Omental fat pad (tissue), 4 donors: ENCODE results near the gene ZGPAT. TPM values are rescaled to one million over a fixed set of nuclear protein-coding genes. Genes with fewer than 3 reads are reported as not detected.

Source experiments
- ATAC-seq: fragments of 150-250 bp; one replicate; pipeline ENCODE4 v1.9.1; 2016; ENCODE audit warnings: mild to moderate bottlenecking, moderate library complexity; ENCODE audit not compliant: low FRiP score
- DNase-seq: peaks from one replicate; pipeline ENCODE4 v3.0.0-alpha.2; 2019; ENCODE audit warnings: low spot score
- CTCF ChIP-seq, 3 donors: fragments of 450-650 bp; IDR thresholded peaks; one replicate each; pipeline ENCODE4 v1.5.1; 2016 to 2017; ENCODE audit warnings: antibody characterized with exemption in 3 of 3, mild to moderate bottlenecking in 3 of 3, moderate library complexity in 2 of 3
- total RNA-seq, 4 donors: library from RNA; depleted of rRNA; stranded (reverse); fragments of >200 nt; gene quantifications; one replicate each; pipeline ENCODE4 v1.1.0, GENCODE V29; 2016

The ZGPAT gene
- total RNA-seq, 4 donors from 2014 or later = 13.2 to 34.5 (median 20.6) TPM

- TF ChIP-seq CTCF (IDR thresholded peaks at IDR 0.05) = no peak
- no peak for DNase-seq
- ATAC-seq = no peak
Measured at GRCh38 chr20:63748070-63748933, 40.5 kb downstream of the ZGPAT start.

- no peak for ATAC-seq
- DNase-seq = no peak
- no peak for TF ChIP-seq CTCF (IDR thresholded peaks at IDR 0.05)
Measured at GRCh38 chr20:63748934-63749270, 41.1 kb downstream of the ZGPAT start.

GRCh38 chr20:63749597-63750508, 42.0 kb downstream of the ZGPAT start:
- DNase-seq (no peak), ATAC-seq (no peak)
- TF ChIP-seq CTCF (IDR thresholded peaks at IDR 0.05) = no peak

- no peak for TF ChIP-seq CTCF (IDR thresholded peaks at IDR 0.05)
- DNase-seq (no peak), ATAC-seq (no peak)
Measured at GRCh38 chr20:63750807-63751470, 43.1 kb downstream of the ZGPAT start.

- ATAC-seq (no peak), DNase-seq (no peak)
- no peak for TF ChIP-seq CTCF (IDR thresholded peaks at IDR 0.05)
Measured at GRCh38 chr20:63751471-63752271, 43.8 kb downstream of the ZGPAT start.

GRCh38 chr20:63752411-63753101, 44.7 kb downstream of the ZGPAT start:
- no peak for TF ChIP-seq CTCF (IDR thresholded peaks at IDR 0.05)
- no peak for ATAC-seq
- no peak for DNase-seq
